Body of pancreas (tissue), 4 donors: ENCODE data around the gene LPP. TPM values are rescaled to one million over a fixed set of nuclear protein-coding genes. Genes with fewer than 3 reads are reported as not detected.
A peak's percentile ranks its signal among the peaks of the same experiment; 100 is the strongest.

ENCODE experiments used
- ATAC-seq: fragments of 150-250 bp; one replicate; pipeline ENCODE4 v1.9.1; 2016
- DNase-seq, 4 donors: peaks; one replicate each; pipeline ENCODE4 v3.0.0-alpha.2; 2019
- H3K27ac ChIP-seq, 4 donors: fragments of 200-600 bp; sonication (generic); 1 replicate in 3 of 4; 2 replicates in 1 of 4; pipeline versions ENCODE4 v1.5.1 to v1.6.1; 2016 to 2019; ENCODE audit warnings: mild to moderate bottlenecking in 1 of 4, mixed read lengths in 1 of 4, moderate library complexity in 1 of 4
- H3K27me3 ChIP-seq, 2 donors: fragments of 200-600 bp; sonication (generic); one replicate each; pipeline ENCODE4 v1.6.0; 2016; ENCODE audit warnings: mild to moderate bottlenecking in 1 of 2
- H3K36me3 ChIP-seq, 2 donors: fragments of 200-600 bp; sonication (generic); replicated peaks in 1 of 2; 2 replicates each; pipeline ENCODE4 v1.5.1; 2016; ENCODE audit warnings: low read depth in 2 of 2; ENCODE audit not compliant: insufficient read depth in 1 of 2
- H3K4me1 ChIP-seq: fragments of 200-600 bp; sonication (generic); one replicate; pipeline ENCODE4 v1.6.0; 2016
- H3K4me3 ChIP-seq, 2 donors: fragments of 200-600 bp; sonication (generic); 1 replicate in 1 of 2; 2 replicates in 1 of 2; pipeline ENCODE4 v1.5.1; 2016 to 2019
- H3K9me3 ChIP-seq, 3 donors: fragments of 200-600 bp; sonication (generic); 1 replicate in 2 of 3; 2 replicates in 1 of 3; pipeline ENCODE4 v1.5.1; 2016
- CTCF ChIP-seq, 7 experiments: fragments of 450-650 bp in 4 of 7; fragments of 200-600 bp in 3 of 7; sonication (generic) in 3 of 7; IDR thresholded peaks; one replicate each; pipeline ENCODE4 v1.5.1; 2016 to 2019; ENCODE audit warnings: antibody characterized with exemption in 7 of 7
- POLR2A ChIP-seq, 3 donors: fragments of 450-650 bp; IDR thresholded peaks; one replicate each; pipeline ENCODE4 v1.6.1; 2016; ENCODE audit warnings: antibody characterized with exemption in 3 of 3, mild to moderate bottlenecking in 2 of 3
- WGBS, 2 donors: methylation state at CpG; one replicate each; pipeline ENCODE4 v1.1.5; 2017; 5-methylcytosine and 5-hydroxymethylcytosine counted together
- intact Hi-C: fragments of 100-400 bp; cut with DNase I; formaldehyde crosslinking; loops from one replicate; pipeline ENCODE4 v1.15.1; 2023
- total RNA-seq, 2 donors: library from RNA; depleted of rRNA; stranded (reverse); fragments of >200 nt; gene quantifications; one replicate each; pipeline ENCODE4 v1.1.0, GENCODE V29; 2016

The LPP gene
- total RNA-seq, 2 donors from 2014 or later, result 60.6 to 65.1 TPM

- peak overlapping the region in 1 of 4 donors; percentile 19 for H3K27ac ChIP-seq
- 29 to 38% methylated on average over 1 of the region's 1 CpG for WGBS, 2 donors
These were observed 761.2 kb downstream of the LPP start for GRCh38 chr3:188915127-188915526.

GRCh38 chr3:188916934-188917401 is 763.0 kb downstream of the LPP start:
- no peaks in the 10 kb centered on the region for H3K9me3 ChIP-seq
- H3K4me1 ChIP-seq, result no peaks in the 10 kb centered on the region
- no peak overlapping the region for H3K27ac ChIP-seq
- TF ChIP-seq POLR2A (IDR thresholded peaks at IDR 0.05) (no peak), CTCF (IDR thresholded peaks at IDR 0.05) (no peak)
- no peaks in the 10 kb centered on the region for H3K27me3 ChIP-seq
- H3K4me3 ChIP-seq, result no peak overlapping the region
- no peak for ATAC-seq
- DNase-seq, result peak in 1 of 4 donors; percentile 11
- no peaks in the 10 kb centered on the region for H3K36me3 ChIP-seq
- intact Hi-C loops, result no loop called here

More at GRCh38 chr3:188915127-188915526, 761.2 kb downstream of the LPP start:
- ATAC-seq (no peak), DNase-seq (no peak)
- Histone ChIP-seq H3K27me3 (no peaks in the 10 kb centered on the region), H3K36me3 (no peaks in the 10 kb centered on the region), H3K4me1 (no peaks in the 10 kb centered on the region), H3K4me3 (no peak overlapping the region), H3K9me3 (no peaks in the 10 kb centered on the region)
- TF ChIP-seq POLR2A (IDR thresholded peaks at IDR 0.05) (no peak), CTCF (IDR thresholded peaks at IDR 0.05) (no peak)
- intact Hi-C loops, result no loop called here

DNA sequence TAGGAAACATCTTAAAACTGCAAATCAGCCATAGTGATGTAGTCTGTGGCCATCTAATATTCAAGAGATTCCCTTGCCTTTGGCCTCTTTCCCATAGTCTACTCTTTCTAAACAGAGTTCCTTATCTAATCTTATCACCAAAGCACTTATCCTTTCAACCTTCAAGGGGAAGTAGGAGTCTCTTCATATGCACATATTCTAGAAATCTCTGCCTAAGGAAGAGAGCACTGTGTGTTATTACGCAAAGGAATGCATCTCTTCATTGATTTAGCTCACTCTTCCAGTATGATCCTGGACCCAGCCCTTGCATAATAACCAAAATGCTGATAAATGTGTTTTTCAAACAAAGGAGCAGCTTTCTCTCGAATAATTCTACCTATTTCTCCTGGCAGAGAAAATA is 764.1 kb downstream of the LPP start:
- no peak for TF ChIP-seq CTCF (IDR thresholded peaks at IDR 0.05)
- no peak for TF ChIP-seq POLR2A (IDR thresholded peaks at IDR 0.05)
- intact Hi-C loops, result no loop called here
- no peak for ATAC-seq

GRCh38 chr3:188923671-188924070 is 769.7 kb downstream of the LPP start:
- TF ChIP-seq CTCF (IDR thresholded peaks at IDR 0.05), result no peak
- TF ChIP-seq POLR2A (IDR thresholded peaks at IDR 0.05), result no peak
- no peak for DNase-seq
- no peaks in the 10 kb centered on the region for H3K9me3 ChIP-seq
- H3K27me3 ChIP-seq, result no peaks in the 10 kb centered on the region
- WGBS, 2 donors, result 85 to 96% methylated on average over 2 of the region's 2 CpGs
- H3K27ac ChIP-seq, result no peak overlapping the region
- no peaks in the 10 kb centered on the region for H3K36me3 ChIP-seq
- ATAC-seq, result no peak
- no peaks in the 10 kb centered on the region for H3K4me1 ChIP-seq
- no peak overlapping the region for H3K4me3 ChIP-seq
- intact Hi-C loops, result no loop called here

More for the DNA sequence above, 764.1 kb downstream of the LPP start:
- H3K4me3 ChIP-seq, result no peak overlapping the region
- no peaks in the 10 kb centered on the region for H3K27me3 ChIP-seq
- 35 to 58% methylated on average over 2 of the region's 2 CpGs for WGBS, 2 donors
- H3K36me3 ChIP-seq, result no peaks in the 10 kb centered on the region
- no peak for DNase-seq
- H3K9me3 ChIP-seq, result no peaks in the 10 kb centered on the region
- no peaks in the 10 kb centered on the region for H3K4me1 ChIP-seq
- no peak overlapping the region for H3K27ac ChIP-seq

GRCh38 chr3:188925376-188925775 is 771.4 kb downstream of the LPP start:
- TF ChIP-seq POLR2A (IDR thresholded peaks at IDR 0.05), result no peak
- no peak for TF ChIP-seq CTCF (IDR thresholded peaks at IDR 0.05)
- DNase-seq, result no peak

More at GRCh38 chr3:188925376-188925775, 771.4 kb downstream of the LPP start:
- intact Hi-C loops, result no loop called here
- Histone ChIP-seq H3K27ac (no peak overlapping the region), H3K4me1 (no peaks in the 10 kb centered on the region), H3K9me3 (no peaks in the 10 kb centered on the region), H3K4me3 (no peak overlapping the region), H3K27me3 (no peaks in the 10 kb centered on the region), H3K36me3 (no peaks in the 10 kb centered on the region)
- no peak for ATAC-seq
- WGBS, 2 donors, result 93 to 95% methylated on average over 12 of the region's 12 CpGs
